ENCODE measurements around the gene FZD1. TPM values are rescaled to one million over a fixed set of nuclear protein-coding genes. Genes with fewer than 3 reads are reported as not detected.

FZD1 gene
- total and polyA plus RNA-seq, 10 of the 15 experiments (the other 5 are each of a cell fraction or from before 2014, with no cell fraction given): 0.07 to 0.56 (median 0.18) TPM

DNA sequence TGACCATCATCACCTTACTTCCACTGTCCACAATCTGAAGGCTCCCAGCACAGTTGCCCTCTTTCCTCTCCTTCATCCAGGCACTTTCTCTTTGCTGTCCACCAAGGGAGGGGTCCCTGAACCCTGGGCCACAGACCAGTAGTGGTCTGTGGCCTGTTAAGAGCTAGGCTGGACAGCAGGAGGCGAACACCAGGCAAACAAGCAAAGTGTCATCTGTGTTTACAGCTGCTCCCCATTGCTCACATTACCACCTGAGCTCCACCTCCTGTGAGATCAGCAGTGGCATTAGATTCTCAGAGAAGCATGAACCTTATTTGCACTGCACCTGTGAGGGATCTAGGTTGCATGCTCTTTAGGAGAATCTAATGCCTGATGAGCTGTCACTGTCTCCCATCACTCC is 27.7 kb downstream of the FZD1 start:
- no peak overlapping the region for H3K4me3 ChIP-seq
- WGBS (ENCODE audit: insufficient coverage, insufficient replicate concordance, low lambda C conversion rate, missing lambda C conversion rate): 0% methylated on average over 1 of the region's 1 CpG
- FAIRE-seq (no peak), DNase-seq (ENCODE audit: low read depth, low spot score) (no peak), ATAC-seq (no peak)
- POLR2A ChIA-PET: no interaction called here
- no peaks in the 10 kb centered on the region for H3K27me3 ChIP-seq (replicated peaks in 1 of 2; ENCODE audit: control insufficient read depth in 2 of 2, insufficient read depth in 2 of 2, low read length in 1 of 2)
- H3K79me2 ChIP-seq (ENCODE audit: control insufficient read depth, insufficient read depth, low read length): no peaks in the 10 kb centered on the region
- H4K20me1 ChIP-seq (ENCODE audit: control insufficient read depth, insufficient read depth): no peaks in the 10 kb centered on the region
- H3K9ac ChIP-seq (ENCODE audit: control insufficient read depth, insufficient read depth, low read length): no peak overlapping the region
- TF ChIP-seq RB1 (IDR thresholded peaks at IDR 0.05; ENCODE audit: borderline replicate concordance) (no peak), MEF2B (IDR thresholded peaks at IDR 0.05; ENCODE audit: partially characterized antibody, poor library complexity, severe bottlenecking) (no peak), ZSCAN29 (IDR thresholded peaks at IDR 0.05) (no peak), SREBF1 (IDR thresholded peaks at IDR 0.05; ENCODE audit: low read length) (no peak), GABPA (IDR thresholded peaks at IDR 0.05; ENCODE audit: low read depth) (no peak), ZNF592 (IDR thresholded peaks at IDR 0.05) (no peak), RAD21 (IDR thresholded peaks at IDR 0.05; ENCODE audit: insufficient read depth, low read depth, low read length) (no peak), STAT3 (IDR thresholded peaks at IDR 0.05; ENCODE audit: low read depth, low read length) (no peak), ZZZ3 (IDR thresholded peaks at IDR 0.05; ENCODE audit: control insufficient read depth, insufficient read length, low read depth) (no peak), TAF1 (IDR thresholded peaks at IDR 0.05; ENCODE audit: borderline replicate concordance, low read depth, low read length) (no peak), BCL11A (IDR thresholded peaks at IDR 0.05; ENCODE audit: low read depth, low read length) (no peak), MAX (IDR thresholded peaks at IDR 0.05; ENCODE audit: low read depth, low read length) (no peak), RUNX3 (IDR thresholded peaks at IDR 0.05; ENCODE audit: low read length) (no peak)
- TF ChIP-seq, protein P1, sequence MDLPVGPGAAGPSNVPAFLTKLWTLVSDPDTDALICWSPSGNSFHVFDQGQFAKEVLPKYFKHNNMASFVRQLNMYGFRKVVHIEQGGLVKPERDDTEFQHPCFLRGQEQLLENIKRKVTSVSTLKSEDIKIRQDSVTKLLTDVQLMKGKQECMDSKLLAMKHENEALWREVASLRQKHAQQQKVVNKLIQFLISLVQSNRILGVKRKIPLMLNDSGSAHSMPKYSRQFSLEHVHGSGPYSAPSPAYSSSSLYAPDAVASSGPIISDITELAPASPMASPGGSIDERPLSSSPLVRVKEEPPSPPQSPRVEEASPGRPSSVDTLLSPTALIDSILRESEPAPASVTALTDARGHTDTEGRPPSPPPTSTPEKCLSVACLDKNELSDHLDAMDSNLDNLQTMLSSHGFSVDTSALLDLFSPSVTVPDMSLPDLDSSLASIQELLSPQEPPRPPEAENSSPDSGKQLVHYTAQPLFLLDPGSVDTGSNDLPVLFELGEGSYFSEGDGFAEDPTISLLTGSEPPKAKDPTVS (IDR thresholded peaks at IDR 0.05; ENCODE audit: low read depth, low read length): no peak
- RAD21 ChIA-PET (ENCODE audit: unreplicated experiment): no interaction called here
- H3K27ac ChIP-seq (ENCODE audit: control insufficient read depth, insufficient read depth): no peak overlapping the region
- H3K36me3 ChIP-seq (ENCODE audit: control insufficient read depth in 2 of 2, insufficient read depth in 2 of 2, low read length in 1 of 2): no peaks in the 10 kb centered on the region
- CTCF ChIA-PET: no interaction called here
- in situ Hi-C loops (cut with MboI) (no loop called here), intact Hi-C loops (cut with micrococcal nuclease; ENCODE audit: unreplicated experiment) (no loop called here)
- no peak overlapping the region for H3K4me2 ChIP-seq (ENCODE audit: control insufficient read depth, insufficient read depth)
- SMC1A ChIA-PET (ENCODE audit: uncharacterized antibody, unreplicated experiment): no interaction called here
- H3K4me1 ChIP-seq (ENCODE audit: control insufficient read depth, insufficient read depth, low read length): no peaks in the 10 kb centered on the region
- no peaks in the 10 kb centered on the region for H3K9me3 ChIP-seq (replicated peaks; ENCODE audit: control insufficient read depth, insufficient read depth, low read length)
- H2AFZ ChIP-seq (ENCODE audit: control insufficient read depth, low read depth, low read length): no peak overlapping the region
- no TSS peak for BruUV-seq (replicated peaks)
